Gastroesophageal sphincter (tissue), 4 donors: ENCODE data around the gene TMEM200B. TPM values are rescaled to one million over a fixed set of nuclear protein-coding genes. Genes with fewer than 3 reads are reported as not detected.
"Not testable (repeated sequence)": the region's sequence is repeated elsewhere in the genome, so short reads cannot be mapped to it uniquely, and the experiment has no call there.

Experiments used
- ATAC-seq: fragments of 150-250 bp; one replicate; pipeline ENCODE4 v1.9.1; 2016; ENCODE audit warnings: mild to moderate bottlenecking, moderate library complexity
- H3K27ac ChIP-seq, 4 donors: fragments of 200-600 bp; sonication (generic) in 3 of 4; 1 replicate in 3 of 4; 2 replicates in 1 of 4; pipeline ENCODE4 v1.5.1; 2016 to 2019
- H3K27me3 ChIP-seq: fragments of 200-600 bp; sonication (generic); one replicate; pipeline ENCODE4 v1.5.1; 2019
- H3K36me3 ChIP-seq, 2 donors: fragments of 200-600 bp; sonication (generic); one replicate each; pipeline ENCODE4 v1.5.1; 2019; ENCODE audit warnings: control low read depth in 1 of 2
- H3K4me1 ChIP-seq, 3 donors: fragments of 200-600 bp; sonication (generic); 1 replicate in 2 of 3; 2 replicates in 1 of 3; pipeline ENCODE4 v1.5.1; 2016 to 2019; ENCODE audit warnings: control low read depth in 2 of 3
- H3K4me3 ChIP-seq, 2 donors: fragments of 200-600 bp; sonication (generic); one replicate each; pipeline ENCODE4 v1.5.1; 2019; ENCODE audit warnings: mild to moderate bottlenecking in 1 of 2, moderate library complexity in 1 of 2
- H3K9me3 ChIP-seq, 3 donors: fragments of 200-600 bp; sonication (generic); one replicate each; pipeline ENCODE4 v1.5.1; 2017 to 2019; ENCODE audit warnings: control low read depth in 2 of 3
- CTCF ChIP-seq, 4 experiments: fragments of 200-600 bp in 2 of 4; fragments of 450-650 bp in 2 of 4; sonication (generic) in 1 of 4; IDR thresholded peaks; one replicate each; pipeline ENCODE4 v1.5.1; 2017 to 2019; ENCODE audit warnings: antibody characterized with exemption in 4 of 4, mild to moderate bottlenecking in 2 of 4, moderate library complexity in 2 of 4
- EP300 ChIP-seq: sonication (generic); formaldehyde crosslinking; IDR thresholded peaks from one replicate; pipeline ENCODE4 v1.6.1; 2017; ENCODE audit warnings: antibody characterized with exemption, mild to moderate bottlenecking
- POLR2A ChIP-seq, 2 donors: fragments of 450-650 bp; IDR thresholded peaks; one replicate each; pipeline ENCODE4 v1.6.1; 2017; ENCODE audit warnings: antibody characterized with exemption in 2 of 2, mild to moderate bottlenecking in 2 of 2, moderate library complexity in 1 of 2
- POLR2AphosphoS5 ChIP-seq: sonication (generic); formaldehyde crosslinking; IDR thresholded peaks from one replicate; pipeline ENCODE4 v1.6.1; 2017; ENCODE audit warnings: antibody characterized with exemption
- WGBS, 2 donors: methylation state at CpG; one replicate each; pipeline ENCODE4 v1.1.5; 2018; ENCODE audit warnings: low coverage in 1 of 2; 5-methylcytosine and 5-hydroxymethylcytosine counted together
- total RNA-seq, 4 donors: library from RNA; depleted of rRNA; stranded (reverse); fragments of >200 nt; gene quantifications; one replicate each; pipeline ENCODE4 v1.1.0, GENCODE V29; 2016

The TMEM200B gene
- total RNA-seq, 4 donors from 2014 or later = 22.6 to 39.7 (median 30.7) TPM

- Histone ChIP-seq H3K27me3 (no peaks in the 10 kb centered on the region), H3K4me3 (no peak overlapping the region), H3K9me3 (no peaks in the 10 kb centered on the region), H3K36me3 (peaks cover 0 to 81% of the 10 kb centered on the region in 2 donors), H3K4me1 (peaks cover 7 to 50% (median 12%) of the 10 kb centered on the region in 3 donors), H3K27ac (peak overlapping the region in 3 of 4 donors; percentile 20 to 61 (median 59))
- no peak for ATAC-seq
- WGBS, 2 donors = 37 to 40% methylated on average over 3 of the region's 3 CpGs
- TF ChIP-seq CTCF (IDR thresholded peaks at IDR 0.05) (no peak), POLR2A (IDR thresholded peaks at IDR 0.05) (no peak), EP300 (no peak), POLR2AphosphoS5 (no peak)
Measured at GRCh38 chr1:29157269-29157601, 33.5 kb upstream of the TMEM200B start.

DNA sequence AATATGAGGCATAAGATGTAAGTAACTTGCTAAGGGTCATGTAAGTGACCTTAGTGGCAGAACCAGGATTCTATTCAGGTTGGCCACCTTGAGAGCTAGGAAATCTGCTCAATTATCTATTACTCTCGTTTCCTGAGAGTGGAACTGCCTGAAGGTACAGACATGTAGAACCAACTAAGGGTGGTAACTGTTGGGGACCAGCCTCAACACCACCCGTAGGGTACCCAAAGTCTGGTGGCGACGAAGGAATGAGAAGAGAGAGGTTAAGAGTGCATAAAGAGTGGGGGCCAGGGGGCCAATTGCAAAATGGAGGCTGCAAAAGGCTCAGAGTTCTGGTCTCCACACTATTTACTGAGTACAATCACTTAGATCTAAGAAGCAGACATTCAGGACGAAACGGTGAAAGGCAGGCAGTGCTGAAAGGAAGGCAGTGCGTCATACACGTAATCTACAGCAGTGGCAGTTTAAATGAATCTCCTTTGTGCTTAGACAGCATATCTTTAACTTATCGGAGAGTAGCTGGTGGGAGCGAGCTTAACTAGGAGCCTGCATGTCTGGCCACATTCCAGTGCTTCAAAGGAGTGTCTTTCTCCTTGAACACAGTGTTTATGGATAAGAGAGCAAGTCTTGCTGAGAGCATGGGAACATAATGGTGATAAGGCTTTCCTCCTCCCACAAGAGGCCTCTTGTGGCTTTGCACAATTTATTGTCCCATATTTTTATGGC is 33.0 kb upstream of the TMEM200B start:
- TF ChIP-seq POLR2A (IDR thresholded peaks at IDR 0.05) = no peak
- TF ChIP-seq EP300 = no peak
- TF ChIP-seq POLR2AphosphoS5 = no peak
- TF ChIP-seq CTCF (IDR thresholded peaks at IDR 0.05) = no peak
- Histone ChIP-seq H3K4me1 (peaks cover 7 to 45% (median 10%) of the 10 kb centered on the region in 3 donors), H3K27me3 (no peaks in the 10 kb centered on the region), H3K36me3 (peaks cover 0 to 86% of the 10 kb centered on the region in 2 donors), H3K9me3 (no peaks in the 10 kb centered on the region), H3K27ac (peak overlapping the region in 3 of 4 donors; percentile 20 to 61 (median 59)), H3K4me3 (no peak overlapping the region)
- 30 to 41% methylated on average over 9 to 10 of the region's 10 CpGs for WGBS, 2 donors
- ATAC-seq = no peak

DNA sequence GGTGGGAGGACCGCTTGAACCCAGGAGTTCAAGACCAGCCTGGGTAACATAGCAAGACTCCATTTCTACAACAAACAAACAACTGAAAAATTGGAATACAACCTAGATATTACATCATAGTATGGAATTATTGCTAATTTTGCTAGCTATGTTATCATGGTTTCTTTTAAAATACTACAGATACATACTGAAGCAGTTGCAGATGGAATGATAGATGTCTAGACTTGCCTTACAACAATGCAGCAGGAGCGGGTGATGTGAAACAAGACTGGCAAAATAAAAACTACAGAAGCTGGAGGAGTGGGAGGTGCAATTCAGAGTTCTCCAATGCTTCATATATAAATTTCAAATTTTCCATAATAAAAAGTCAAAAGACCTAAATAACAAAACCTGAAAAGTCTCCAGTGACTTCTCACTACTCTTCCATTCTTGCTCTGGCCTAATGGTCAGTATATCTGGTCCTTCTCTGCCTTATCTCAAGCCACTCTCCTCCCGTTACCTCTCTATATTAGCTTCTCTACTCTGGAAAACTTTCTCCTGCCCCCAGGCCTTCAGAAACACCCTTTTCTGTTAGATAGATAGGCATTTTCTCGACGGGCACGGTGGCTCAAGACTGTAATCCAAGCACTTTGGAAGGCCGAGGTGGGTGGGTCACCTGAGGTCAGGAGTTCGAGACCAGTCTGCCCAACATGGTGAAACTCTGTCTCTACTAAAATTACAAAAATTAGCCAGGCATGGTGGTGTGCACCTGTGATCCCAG is 28.5 kb upstream of the TMEM200B start:
- no peak for TF ChIP-seq EP300
- TF ChIP-seq POLR2A (IDR thresholded peaks at IDR 0.05) = no peak
- TF ChIP-seq POLR2AphosphoS5 = no peak
- H3K4me3 ChIP-seq = no peak overlapping the region
- H3K27ac ChIP-seq = no peak overlapping the region
- H3K27me3 ChIP-seq = no peaks in the 10 kb centered on the region
- H3K9me3 ChIP-seq = no peaks in the 10 kb centered on the region
- peaks cover 3 to 97% of the 10 kb centered on the region in 2 donors for H3K36me3 ChIP-seq
- no peak for ATAC-seq
- peaks cover 7 to 17% (median 10%) of the 10 kb centered on the region in 3 donors for H3K4me1 ChIP-seq
- WGBS, 2 donors = 83 to 87% methylated on average over 3 to 7 of the region's 8 CpGs

GRCh38 chr1:29150346-29150745 is 26.6 kb upstream of the TMEM200B start:
- H3K36me3 ChIP-seq = peaks cover 3 to 100% of the 10 kb centered on the region in 2 donors

DNA sequence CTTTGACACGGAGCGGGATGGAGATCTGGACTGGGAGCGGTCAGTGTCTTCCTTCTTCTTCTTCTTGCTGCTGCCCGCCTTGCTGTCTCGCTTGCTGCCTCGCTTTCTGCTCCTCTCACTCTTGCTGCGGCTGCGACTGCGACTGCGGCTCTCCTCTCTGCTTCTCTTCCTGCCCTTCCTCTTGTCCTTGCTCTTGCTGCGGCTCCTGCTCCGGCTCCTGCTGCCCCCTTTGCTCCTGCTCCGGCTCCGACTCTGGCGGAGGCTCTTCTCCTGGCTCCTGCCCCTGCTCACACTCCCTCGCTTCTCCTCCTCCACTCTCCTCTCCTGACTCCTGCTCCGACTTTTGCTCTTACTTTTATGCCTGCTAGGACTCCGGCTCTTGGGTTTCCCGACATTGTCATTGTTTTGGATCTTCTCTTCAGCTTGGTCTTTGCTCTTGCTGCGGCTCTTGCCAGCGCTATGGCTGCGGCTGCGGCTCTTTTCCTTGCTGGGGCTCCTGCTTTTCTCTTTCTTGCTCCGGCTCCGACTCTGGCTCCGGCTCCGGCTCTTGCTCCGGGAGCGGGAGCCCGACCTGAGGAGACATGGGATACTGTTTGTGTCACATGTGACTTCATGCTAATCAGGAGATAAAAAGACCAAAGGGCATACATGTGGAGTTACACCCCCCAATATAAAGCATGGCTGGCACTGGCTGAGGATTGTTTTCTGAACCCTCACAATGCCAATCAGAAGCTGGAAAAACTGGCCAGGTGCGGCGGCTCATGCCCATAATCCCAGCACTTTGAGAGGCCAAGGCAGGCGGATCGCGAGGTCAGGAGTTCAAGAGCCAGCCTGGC is 25.2 kb upstream of the TMEM200B start:
- H3K9me3 ChIP-seq = no peaks in the 10 kb centered on the region
- peaks cover 3 to 100% of the 10 kb centered on the region in 2 donors for H3K36me3 ChIP-seq
- TF ChIP-seq POLR2AphosphoS5 = no peak
- TF ChIP-seq EP300 = no peak
- TF ChIP-seq POLR2A (IDR thresholded peaks at IDR 0.05) = no peak
- no peak for TF ChIP-seq CTCF (IDR thresholded peaks at IDR 0.05)
- 93 to 96% methylated on average over 12 to 22 of the region's 35 CpGs for WGBS, 2 donors
- no peaks in the 10 kb centered on the region for H3K27me3 ChIP-seq
- peaks cover 0 to 11% (median 0%) of the 10 kb centered on the region in 3 donors for H3K4me1 ChIP-seq
- no peak overlapping the region for H3K27ac ChIP-seq
- no peak for ATAC-seq
- no peak overlapping the region for H3K4me3 ChIP-seq

More at GRCh38 chr1:29150346-29150745, 26.6 kb upstream of the TMEM200B start:
- H3K4me3 ChIP-seq, H3K9me3 ChIP-seq, H3K4me1 ChIP-seq, ATAC-seq, H3K27ac ChIP-seq, H3K27me3 ChIP-seq: not testable (repeated sequence)
- 97 to 100% methylated on average over 3 to 9 of the region's 9 CpGs for WGBS, 2 donors
